Activated CD4-positive, CD25-positive, alpha-beta regulatory T cell treated with anti-CD3 and anti-CD28 coated beads, Interleukin-2, amount 50 U/mL, for 72 hours (primary cell): Measurements from ENCODE around the gene KLF17.

ENCODE experiments used
- DNase-seq: peaks from one replicate; pipeline ENCODE4 v3.0.0; 2021

KLF17 gene

DNA sequence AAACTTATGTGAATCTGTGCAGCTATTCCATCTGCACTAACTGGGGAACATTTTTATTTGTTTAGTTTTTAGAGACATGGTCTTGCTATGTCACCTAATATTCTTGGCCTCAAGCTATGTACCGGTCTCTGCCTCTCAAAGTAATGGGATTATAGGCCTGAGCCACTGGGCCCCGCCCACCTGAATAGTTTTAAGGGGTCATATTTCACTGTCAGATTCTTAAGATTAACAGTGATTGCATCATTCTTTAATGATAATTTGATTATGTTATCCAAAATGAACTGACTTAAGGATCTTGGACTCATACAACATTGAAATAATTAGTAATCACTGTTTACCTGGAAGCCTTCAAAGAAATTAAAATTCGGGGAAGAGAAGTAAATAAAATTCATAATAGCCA lies 35.4 kb downstream of the KLF17 start:
- no peak for DNase-seq

DNA sequence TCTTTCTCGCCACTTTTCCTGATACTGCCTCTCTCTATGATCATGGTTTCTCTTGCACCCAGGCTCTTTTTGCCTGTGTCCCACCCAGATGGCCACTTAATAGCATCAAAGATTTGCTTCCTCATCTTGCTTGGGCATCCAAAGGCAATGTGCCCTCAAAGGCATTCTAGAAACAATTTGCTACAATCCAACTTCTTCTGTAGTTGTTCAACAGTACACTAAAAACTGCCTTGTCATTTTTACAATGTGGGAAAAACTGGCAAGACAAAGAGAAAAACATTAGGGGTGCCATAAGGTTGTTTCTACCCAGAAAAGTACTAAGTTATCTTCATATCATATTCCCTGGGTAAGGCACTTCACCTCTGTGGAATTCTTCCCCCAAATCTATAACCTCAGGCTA lies 39.3 kb downstream of the KLF17 start:
- DNase-seq = no peak

DNA sequence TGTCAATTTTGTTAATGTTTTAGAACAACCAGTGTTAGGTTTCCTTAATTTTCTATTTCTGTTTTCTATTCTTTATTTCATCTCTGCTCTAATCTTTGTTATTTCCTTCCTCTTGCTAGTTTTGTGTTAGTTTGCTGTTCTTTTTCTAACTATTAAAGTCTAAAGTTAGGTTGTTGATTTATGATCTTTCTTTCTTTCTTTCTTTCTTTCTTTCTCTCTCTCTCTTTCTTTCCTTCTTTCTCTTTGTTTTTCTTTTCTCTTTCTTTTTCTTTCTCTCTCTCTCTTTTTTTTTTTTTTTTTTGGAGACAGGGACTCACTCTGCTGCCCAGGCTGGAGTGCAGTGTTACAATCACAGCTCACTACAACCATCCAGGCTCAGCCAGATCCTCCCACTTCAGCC lies 40.2 kb downstream of the KLF17 start:
- DNase-seq = no peak

DNA sequence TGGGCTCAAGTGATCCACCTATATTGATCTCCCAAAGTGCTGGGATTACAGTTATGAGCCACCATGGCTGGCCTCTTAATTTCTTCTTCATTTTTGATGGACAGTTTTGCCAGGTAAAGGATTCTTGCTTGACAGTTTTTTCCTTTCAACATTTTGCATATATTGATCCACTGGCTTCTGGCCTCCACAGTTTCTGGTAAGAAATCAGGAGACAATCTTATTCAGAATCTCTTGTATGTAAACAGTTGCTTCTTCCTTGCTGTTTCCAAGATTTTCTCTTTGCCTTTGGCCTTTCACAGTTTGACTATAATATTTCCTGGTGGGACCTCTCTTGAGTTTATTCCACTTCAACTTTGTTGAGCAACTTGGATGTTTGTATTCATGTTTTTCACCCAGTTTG lies 42.9 kb downstream of the KLF17 start:
- DNase-seq = no peak

DNA sequence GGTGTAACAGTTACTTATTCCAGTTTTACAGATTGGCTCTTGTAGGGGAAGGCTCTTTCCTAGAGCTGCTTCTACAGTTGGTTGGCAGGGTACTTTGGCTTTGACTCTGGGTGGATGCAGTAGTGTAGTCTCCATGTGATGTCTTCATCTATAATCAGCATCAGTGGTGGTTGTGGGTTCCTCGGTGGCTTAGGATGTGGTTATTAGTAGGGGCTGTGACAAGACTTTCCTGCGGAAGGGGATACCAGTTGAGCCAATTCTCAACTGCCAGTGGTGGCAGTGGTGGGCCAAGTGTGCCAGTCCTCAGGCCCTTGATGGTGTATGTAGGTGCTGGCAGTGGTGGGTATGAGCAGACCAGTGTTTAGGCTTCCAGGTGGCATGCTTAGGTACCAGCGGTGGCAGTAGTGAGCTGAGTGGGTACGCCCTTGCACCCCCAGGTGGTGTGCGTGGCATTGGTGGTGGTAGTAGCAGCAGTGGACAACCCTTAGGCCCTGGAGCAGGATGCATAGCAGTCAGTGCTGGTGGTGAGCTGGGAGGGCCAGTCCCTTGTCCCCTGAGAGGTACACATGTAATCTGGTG lies 50.0 kb downstream of the KLF17 start:
- DNase-seq = no peak

DNA sequence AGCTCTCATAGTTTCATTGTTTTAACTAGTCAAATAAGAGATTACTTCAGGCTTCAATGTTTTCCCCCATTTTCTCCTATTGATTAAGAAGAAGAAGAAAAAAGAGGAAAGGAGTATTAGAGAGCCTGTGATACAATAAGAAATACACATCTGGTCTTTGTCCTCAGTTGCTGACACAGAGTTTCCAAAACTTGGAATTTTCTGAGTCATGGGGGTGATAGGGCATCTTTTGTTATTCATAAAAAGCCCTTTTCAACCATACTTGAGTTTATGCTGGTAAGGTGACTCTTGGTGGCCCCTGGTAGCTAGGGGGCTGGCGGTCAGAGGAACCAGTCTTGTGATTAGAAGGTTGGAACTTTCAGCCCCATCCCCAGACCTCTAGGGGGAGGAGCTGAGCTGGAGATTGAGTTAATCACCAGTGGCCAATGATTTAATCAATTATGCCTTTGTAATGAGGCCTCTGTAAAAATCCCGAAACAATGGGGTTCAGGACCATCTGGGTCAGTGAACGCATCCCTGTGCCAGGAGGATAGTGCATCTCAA lies 51.7 kb downstream of the KLF17 start:
- no peak for DNase-seq

DNA sequence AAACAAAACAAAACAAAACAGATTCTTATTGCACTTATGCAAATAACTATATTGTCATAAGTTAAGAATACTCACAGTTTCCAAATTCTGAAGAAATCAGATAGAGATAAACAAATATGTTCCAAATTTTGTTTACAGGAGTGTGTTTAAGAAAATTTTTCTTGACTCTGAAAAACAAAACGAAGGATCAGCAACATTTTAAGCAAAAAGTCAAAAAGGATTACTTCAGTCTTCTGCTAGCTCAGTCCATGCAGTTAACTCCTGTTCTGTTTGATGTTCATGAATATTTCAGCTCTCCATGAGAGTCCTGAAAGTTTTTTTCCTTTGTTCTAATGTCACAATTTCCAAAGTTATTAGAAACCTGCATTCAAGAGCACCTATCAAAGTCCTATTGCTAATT lies 56.0 kb downstream of the KLF17 start:
- no peak for DNase-seq
